Measurements from ENCODE around the gene C17orf50.
A peak's percentile ranks its signal among the peaks of the same experiment; 100 is the strongest.

Gene C17orf50

DNA sequence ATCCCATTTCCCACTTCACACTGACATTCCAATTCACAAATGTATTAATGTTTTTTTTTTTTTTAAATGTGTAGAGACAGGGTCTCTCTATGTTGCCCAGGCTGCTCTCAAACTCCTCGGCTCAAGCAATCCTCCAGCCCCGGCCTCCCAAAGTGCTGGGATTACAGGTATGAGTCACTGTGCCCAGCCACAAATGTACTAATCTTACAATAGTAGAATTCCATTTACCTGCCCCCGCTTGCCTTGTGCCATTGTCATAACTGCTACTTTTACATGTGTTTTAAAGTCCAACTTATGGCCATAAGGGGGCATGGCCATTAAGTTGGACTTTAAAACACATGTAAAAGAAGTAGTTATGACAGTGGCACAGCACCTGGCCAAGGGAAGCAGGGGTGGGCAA, 30.2 kb downstream of the C17orf50 start:
- no peak for DNase-seq

- no peak for DNase-seq
Measured at GRCh38 chr17:35791681-35792350, 31.1 kb downstream of the C17orf50 start.

DNA sequence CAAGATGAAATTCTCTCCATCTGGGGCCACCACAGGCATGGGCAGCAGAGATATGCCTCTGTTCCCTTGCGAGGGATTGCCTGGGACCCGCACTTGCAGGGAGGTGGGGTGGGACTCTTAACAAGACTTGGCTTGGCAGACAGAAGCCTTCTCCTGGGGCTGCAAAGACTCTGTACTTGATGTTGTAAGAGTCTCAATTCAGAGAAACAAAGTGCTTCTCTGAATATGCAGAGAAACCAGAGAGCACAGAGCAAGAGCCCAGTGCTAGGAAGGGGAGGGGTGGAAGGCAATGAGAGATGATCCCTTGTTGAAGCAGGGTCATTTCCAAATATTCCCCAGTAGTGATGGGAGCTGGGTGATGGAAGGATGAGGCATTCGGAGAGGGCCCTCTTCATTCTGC, 32.6 kb downstream of the C17orf50 start:
- no peak for DNase-seq

GRCh38 chr17:35795007-35795870, 34.6 kb downstream of the C17orf50 start, which contains the start of gene MMP28:
TSS of gene MMP28 (minus strand) at chr17:35795641. CDS start at chr17:35795377, 264 bp downstream.
- DNase-seq = no peak

DNA sequence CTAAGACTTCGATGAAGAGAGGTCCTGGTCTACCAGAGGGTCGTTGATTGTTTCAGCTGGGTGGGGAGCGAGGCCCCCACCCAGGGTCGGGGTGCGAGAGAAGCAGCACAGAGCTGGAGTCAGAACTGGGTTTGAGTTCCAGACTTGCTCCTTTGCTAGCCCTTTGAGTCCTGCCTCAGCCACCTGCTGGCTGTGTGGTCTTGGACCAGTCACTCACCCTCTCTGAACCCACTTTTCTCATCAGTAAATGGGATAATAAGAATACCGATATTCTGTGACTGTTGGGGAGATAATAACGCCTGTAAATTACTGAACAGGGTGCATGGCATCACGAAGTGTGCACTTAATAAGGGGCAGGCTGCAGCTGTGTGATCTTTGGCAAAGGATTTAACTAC, 35.2 kb downstream of the C17orf50 start:
- DNase-seq = no peak

- DNase-seq = no peak
Measured at GRCh38 chr17:35796942-35797341, 36.3 kb downstream of the C17orf50 start.

DNA sequence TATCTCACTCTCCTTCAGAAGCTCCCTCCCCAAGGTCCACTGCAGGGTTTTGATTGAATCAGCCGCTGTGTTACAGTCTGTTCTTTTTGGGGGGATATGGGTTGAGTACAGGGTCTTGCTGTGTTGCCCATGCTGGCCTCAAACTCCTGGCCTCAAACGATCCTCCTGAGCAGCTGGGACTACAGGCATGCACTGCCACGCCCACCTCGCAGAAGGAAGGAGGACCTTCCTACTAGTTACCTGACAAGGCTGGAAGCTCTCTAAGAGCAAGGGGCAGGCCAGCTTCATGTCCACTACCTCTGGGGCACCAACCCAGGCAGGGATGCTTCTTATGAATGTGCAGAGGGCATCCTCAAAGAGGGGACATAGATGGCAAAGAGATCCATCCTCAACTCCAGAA, 36.7 kb downstream of the C17orf50 start:
- DNase-seq = no peak

- no peak for DNase-seq
Measured at GRCh38 chr17:35797918-35798317, 37.2 kb downstream of the C17orf50 start.

GRCh38 chr17:35799942-35800341, 39.3 kb downstream of the C17orf50 start:
- peak; percentile 88 for DNase-seq

GRCh38 chr17:35801583-35802224, 41.0 kb downstream of the C17orf50 start:
- DNase-seq = peak; percentile 87

DNA sequence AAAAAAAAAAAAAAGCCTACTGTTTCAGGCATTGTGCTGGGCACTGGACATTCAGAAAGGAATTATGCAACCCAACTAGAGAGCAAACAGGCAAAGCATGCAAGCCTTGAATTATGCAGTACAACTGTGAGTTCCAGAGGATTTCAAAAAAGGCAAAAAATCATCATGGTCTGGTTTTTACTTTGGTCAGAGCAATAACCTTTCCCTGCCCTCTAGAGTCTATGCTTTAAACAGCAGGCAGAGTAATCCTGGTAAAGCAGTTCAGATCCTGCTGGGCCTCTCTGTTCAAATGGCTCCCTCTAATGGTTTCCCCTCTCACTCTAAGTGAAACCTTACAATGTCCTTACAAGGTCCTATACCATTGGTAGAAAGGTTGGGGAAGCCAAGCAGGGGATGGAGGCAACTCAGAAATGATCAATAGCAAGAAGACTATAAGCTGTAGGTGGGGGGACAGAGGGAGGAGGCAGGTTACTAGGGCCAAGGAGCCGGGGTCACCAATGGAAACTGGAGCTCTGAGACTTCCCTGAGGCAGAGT, 44.0 kb downstream of the C17orf50 start:
- DNase-seq = peak; percentile 63

DNA sequence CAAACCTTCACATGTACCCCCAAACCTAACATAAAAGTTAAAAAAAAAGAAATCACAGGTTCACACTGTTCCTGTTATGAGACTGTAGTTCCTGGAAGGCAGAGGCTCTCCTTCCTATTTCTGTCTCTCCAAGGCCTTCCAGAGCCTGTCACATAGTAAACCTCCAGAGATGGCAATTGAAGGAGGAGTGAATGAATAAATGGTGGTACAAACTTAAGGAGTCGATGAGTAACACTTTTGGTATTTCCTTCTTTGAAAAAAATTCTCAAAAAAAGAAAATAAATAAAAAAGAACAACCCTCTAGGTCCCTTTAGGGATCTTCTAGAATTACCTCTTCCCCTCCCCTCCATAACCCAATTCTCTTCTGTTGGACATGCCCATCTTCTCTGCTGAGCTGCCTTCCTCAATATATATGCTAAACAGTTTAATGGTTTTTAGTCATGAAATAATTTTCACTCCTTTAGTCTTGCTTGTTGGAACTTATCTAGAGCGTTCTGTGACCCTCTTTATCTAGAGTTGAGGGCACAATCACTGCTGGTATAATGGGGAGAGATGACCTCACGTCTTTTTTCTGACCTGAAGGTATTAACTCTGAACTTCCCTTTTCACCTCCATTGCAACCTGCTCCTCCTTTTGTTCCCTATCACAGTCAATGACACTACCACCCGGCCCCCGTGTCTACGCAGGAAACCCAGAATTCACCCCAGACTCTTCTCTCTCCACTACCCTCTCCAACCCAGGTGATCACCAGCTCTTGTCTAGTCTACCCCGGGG, 46.9 kb downstream of the C17orf50 start:
- no peak for DNase-seq

GRCh38 chr17:35808240-35808961, 47.7 kb downstream of the C17orf50 start:
- DNase-seq = no peak

DNA sequence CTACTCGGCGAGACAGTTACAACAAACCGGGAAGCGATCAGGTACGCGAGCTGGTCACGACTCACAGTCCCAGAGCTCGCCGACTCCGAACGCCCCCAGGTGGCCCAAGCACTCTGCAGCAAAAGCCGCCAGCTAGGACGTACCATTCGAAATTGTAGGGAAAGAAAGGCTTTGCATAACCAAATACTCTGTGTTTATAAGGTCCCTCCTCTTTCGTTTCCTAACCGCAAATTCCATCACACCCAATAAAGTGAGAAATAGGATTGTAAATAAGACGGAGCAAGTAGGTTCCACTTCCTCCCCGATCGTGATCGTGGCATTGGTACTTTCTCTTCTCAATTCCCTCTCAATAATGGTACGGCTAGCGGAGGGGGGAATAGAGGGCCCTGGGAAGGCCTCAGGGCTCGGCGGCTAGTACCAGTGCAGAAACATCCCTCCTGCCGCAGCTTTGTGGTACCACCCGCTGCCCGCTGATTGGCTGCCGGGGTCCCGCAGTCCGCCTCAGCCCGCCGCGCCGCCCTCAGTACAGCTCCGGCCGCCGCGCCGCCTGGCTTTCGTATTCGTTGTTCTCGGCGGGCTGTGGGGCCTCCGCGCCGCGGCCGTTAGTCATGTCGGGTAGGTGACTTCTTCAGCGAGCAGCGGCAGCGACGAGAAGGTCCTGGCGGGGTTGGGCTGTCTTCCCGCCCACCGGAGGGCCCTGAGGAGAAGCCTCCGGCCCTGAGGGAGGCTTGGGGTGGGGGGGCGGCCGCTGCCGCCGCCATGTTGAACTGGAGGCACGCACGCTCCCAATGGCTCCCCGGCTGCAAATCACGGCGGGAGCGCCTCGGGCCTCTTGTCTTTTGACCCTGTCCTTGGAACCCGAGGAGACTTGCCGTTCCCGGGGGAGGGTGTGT, 48.5 kb downstream of the C17orf50 start, which contains the start of gene TAF15:
TSS of gene TAF15 (plus strand) at position 523 of the 893 bp plus-strand sequence. CDS start at position 609, 86 bp downstream.
- DNase-seq = peak; percentile 97

GRCh38 chr17:35809855-35810461, 49.3 kb downstream of the C17orf50 start:
- DNase-seq = no peak

DNA sequence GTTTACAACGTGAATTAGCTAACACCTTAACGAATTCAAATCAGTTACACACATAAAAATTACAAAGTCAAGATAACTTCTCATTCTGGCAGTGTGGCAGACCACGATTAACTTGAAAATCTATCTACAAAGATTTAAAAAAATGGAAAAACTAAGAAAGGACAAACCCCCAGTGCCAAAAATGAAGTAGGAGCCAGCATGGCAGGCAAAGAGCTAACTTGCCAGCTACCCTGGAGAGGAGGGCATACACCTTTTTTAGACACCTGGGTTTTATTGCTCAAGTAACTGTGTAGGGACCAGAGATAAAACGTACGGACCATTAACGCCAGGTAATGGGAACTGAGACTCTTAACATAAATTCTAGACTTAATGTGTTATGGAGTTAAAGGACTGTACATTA, 51.1 kb downstream of the C17orf50 start:
- DNase-seq = no peak

DNA sequence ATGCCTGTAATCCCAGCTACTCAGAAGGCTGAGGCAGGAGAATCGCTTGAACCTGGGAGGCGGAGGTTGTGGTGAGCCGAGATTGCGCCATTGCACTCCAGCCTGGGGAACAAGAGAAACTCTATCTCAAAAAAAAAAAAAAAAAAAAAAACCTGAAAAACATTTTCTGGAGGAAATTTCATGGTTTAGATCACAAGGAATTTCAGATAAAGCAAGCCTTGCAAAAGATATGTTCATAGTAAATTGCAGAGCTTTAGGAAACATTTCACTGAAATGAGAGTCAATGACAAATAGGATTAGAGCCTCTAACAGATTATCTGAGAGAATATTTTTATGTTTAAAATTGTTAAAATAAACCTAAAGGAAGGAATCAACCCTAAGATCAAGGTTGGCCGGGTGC, 51.8 kb downstream of the C17orf50 start:
- DNase-seq = no peak

All from femur (tissue), 1 donor.